ENCODE results near the gene TAAR1.
"Not testable (repeated sequence)": the region's sequence is repeated elsewhere in the genome, so short reads cannot be mapped to it uniquely, and the experiment has no call there.

TAAR1 gene

DNA sequence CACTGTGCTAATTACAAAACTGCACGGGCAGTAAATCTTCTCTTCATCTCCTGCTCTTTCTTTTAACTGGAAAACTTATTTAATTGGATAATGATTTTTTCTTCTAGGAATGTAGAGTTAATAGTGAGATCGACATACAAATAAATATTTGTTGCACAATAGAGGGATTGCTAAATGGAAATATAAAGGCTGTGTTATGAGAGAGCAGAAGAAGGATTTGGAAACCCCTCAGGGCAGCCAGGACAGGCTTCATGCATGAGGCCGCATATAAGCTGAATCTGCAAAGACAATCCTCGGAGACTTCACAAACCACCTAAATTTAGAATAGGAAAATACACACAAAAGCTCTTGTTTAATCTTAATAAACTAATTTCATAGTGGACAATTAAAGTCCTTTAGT lies 2.9 kb upstream of the TAAR1 start:
- TF ChIP-seq CTCF (IDR thresholded peaks at IDR 0.05; ENCODE audit: insufficient read depth, low read length, poor library complexity, severe bottlenecking), result no peak
- no peak overlapping the region for H3K4me3 ChIP-seq (replicated peaks; ENCODE audit: low read depth, low read length)
- no peaks in the 10 kb centered on the region for H3K27me3 ChIP-seq (replicated peaks; ENCODE audit: control insufficient read depth, insufficient read depth, low read length)
- no peaks in the 10 kb centered on the region for H3K36me3 ChIP-seq (ENCODE audit: control insufficient read depth, insufficient read depth, low read length)
- no peak for DNase-seq (ENCODE audit: extremely low read depth, insufficient read length)

DNA sequence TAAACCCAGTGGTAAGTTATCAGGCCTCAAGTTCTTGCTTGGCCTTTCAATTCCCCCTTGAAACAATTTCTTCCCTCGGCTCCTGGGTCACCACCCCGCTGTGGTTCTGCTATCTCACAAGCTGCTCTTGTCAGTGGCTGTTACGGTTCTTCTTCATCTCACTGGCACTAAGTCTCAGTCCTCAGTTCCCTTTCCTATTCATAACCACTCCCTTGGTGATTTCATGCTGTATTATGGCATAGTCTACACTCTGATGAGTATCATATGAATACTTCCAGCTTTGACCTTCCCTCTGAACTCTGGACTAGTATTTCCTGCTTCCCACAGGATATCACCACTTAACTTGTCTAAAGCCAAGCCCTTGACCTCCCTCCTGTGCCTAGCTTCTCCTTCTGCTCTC lies 7.9 kb downstream of the TAAR1 start:
- Histone ChIP-seq H3K4me3 (replicated peaks; ENCODE audit: low read depth, low read length) (no peak overlapping the region), H3K36me3 (ENCODE audit: control insufficient read depth, insufficient read depth, low read length) (no peaks in the 10 kb centered on the region), H3K27me3 (replicated peaks; ENCODE audit: control insufficient read depth, insufficient read depth, low read length) (no peaks in the 10 kb centered on the region)
- TF ChIP-seq CTCF (IDR thresholded peaks at IDR 0.05; ENCODE audit: insufficient read depth, low read length, poor library complexity, severe bottlenecking), result no peak
- no peak for DNase-seq (ENCODE audit: extremely low read depth, insufficient read length)

DNA sequence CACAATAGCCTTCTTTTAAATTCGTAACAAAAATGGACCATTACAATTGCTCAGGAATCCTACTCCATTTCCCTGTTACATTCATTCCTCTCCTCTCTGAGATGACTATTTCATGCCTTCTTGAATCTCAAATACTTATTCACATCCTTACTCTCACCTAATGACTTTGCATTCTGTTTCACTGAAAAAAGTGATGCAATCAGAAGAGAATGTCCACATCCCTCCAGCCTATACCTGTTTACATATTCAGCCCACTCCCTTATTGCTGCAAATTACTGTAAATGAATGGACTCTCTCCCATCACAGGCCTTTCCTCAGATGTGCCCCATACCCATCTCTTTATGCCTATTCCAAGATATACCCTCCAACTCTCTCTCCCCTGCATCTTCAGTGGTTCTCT lies 8.6 kb downstream of the TAAR1 start:
- Histone ChIP-seq H3K4me3 (replicated peaks; ENCODE audit: low read depth, low read length) (no peak overlapping the region), H3K27me3 (replicated peaks; ENCODE audit: control insufficient read depth, insufficient read depth, low read length) (no peaks in the 10 kb centered on the region), H3K36me3 (ENCODE audit: control insufficient read depth, insufficient read depth, low read length) (no peaks in the 10 kb centered on the region)
- DNase-seq (ENCODE audit: extremely low read depth, insufficient read length), result no peak
- TF ChIP-seq CTCF (IDR thresholded peaks at IDR 0.05; ENCODE audit: insufficient read depth, low read length, poor library complexity, severe bottlenecking), result no peak

DNA sequence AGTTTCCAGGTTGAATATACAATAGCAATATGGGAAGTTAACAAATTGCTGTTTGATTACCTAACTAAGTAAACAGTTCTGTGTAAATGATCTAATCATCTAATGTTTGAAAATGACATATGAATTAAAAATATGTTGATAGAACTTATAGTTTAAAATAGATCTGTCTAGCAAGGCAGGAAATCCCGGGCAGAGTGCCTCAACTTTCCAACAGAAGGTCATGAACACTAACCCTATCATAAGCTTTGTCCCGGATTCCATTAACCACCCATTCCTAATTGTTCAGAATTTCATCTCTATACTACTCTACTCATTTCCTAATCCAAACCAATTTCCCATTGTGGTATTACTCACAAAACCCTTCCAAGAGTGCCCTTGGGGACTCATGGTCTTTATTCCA lies 10.2 kb downstream of the TAAR1 start:
- DNase-seq (ENCODE audit: extremely low read depth, insufficient read length), result no peak

DNA sequence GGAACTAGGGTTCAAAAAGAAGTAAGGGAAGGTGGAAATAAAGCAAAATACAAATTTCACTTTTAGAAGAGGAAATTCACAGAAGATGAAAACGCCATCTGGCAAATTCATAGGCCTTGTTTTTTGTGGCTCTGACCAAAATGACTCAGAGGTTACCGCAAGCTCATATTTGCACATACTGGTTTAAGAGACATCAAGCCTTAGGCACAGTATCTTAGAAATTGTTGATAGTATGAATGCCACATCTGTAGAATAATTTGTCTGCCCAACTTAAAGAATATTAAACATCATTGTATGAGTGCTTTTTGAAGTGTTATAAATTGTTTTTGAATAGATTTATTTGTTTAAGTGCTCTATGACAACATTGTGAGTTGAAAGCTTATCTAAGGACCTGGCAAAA lies 10.6 kb downstream of the TAAR1 start:
- H3K27me3 ChIP-seq (replicated peaks; ENCODE audit: control insufficient read depth, insufficient read depth, low read length), result no peaks in the 10 kb centered on the region
- no peak for TF ChIP-seq CTCF (IDR thresholded peaks at IDR 0.05; ENCODE audit: insufficient read depth, low read length, poor library complexity, severe bottlenecking)
- DNase-seq (ENCODE audit: extremely low read depth, insufficient read length), result peak; percentile 4
- no peak overlapping the region for H3K4me3 ChIP-seq (replicated peaks; ENCODE audit: low read depth, low read length)
- H3K36me3 ChIP-seq (ENCODE audit: control insufficient read depth, insufficient read depth, low read length), result no peaks in the 10 kb centered on the region

More for the DNA sequence above, 10.2 kb downstream of the TAAR1 start:
- H3K27me3 ChIP-seq (replicated peaks; ENCODE audit: control insufficient read depth, insufficient read depth, low read length), result no peaks in the 10 kb centered on the region
- no peak for TF ChIP-seq CTCF (IDR thresholded peaks at IDR 0.05; ENCODE audit: insufficient read depth, low read length, poor library complexity, severe bottlenecking)
- no peaks in the 10 kb centered on the region for H3K36me3 ChIP-seq (ENCODE audit: control insufficient read depth, insufficient read depth, low read length)
- no peak overlapping the region for H3K4me3 ChIP-seq (replicated peaks; ENCODE audit: low read depth, low read length)

GRCh38 chr6:132643547-132643946 lies 15.4 kb downstream of the TAAR1 start:
- no peak for DNase-seq (ENCODE audit: extremely low read depth, insufficient read length)
- no peaks in the 10 kb centered on the region for H3K36me3 ChIP-seq (ENCODE audit: control insufficient read depth, insufficient read depth, low read length)
- TF ChIP-seq CTCF (IDR thresholded peaks at IDR 0.05; ENCODE audit: insufficient read depth, low read length, poor library complexity, severe bottlenecking), result no peak
- H3K4me3 ChIP-seq (replicated peaks; ENCODE audit: low read depth, low read length), result no peak overlapping the region
- no peaks in the 10 kb centered on the region for H3K27me3 ChIP-seq (replicated peaks; ENCODE audit: control insufficient read depth, insufficient read depth, low read length)

DNA sequence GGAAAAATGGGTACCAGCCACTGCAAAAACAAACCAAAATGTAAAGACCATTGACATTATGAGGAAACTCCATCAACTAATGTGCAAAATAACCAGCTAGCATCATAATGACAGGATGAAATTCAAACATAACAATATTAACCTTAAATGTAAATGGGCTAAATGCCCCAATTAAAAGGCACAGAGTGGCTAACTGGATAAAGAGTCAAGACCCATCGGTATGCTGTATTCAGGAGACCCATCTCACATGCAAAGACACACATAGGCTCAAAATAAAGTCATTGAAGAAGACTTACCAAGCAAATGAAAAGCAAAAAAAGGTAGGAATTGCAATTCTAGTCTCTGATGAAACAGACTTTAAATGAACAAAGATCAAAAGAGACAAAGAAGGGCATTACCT lies 21.8 kb downstream of the TAAR1 start:
- not testable (repeated sequence) for DNase-seq (ENCODE audit: extremely low read depth, insufficient read length); H3K4me3 ChIP-seq (replicated peaks; ENCODE audit: low read depth, low read length); H3K27me3 ChIP-seq (replicated peaks; ENCODE audit: control insufficient read depth, insufficient read depth, low read length); H3K36me3 ChIP-seq (ENCODE audit: control insufficient read depth, insufficient read depth, low read length)

DNA sequence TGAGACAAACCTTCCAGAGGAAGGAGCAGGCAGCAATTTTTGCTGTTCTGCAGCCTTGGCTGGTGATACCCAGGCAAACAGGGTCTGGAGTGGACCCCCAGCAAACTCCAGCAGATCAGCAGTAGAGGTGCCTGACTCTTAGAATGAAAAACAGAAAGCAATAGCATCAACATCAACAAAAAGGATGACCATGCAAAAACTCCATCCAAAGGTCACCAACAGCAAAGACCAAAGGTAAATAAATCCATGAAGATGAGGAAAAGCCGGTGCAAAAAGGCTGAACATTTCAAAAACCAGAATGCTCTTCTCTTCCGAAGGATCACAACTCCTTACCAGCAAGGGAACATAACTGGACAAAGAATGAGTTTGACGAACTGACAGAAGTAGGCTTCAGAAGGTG lies 23.1 kb downstream of the TAAR1 start:
- not testable (repeated sequence) for DNase-seq (ENCODE audit: extremely low read depth, insufficient read length)

DNA sequence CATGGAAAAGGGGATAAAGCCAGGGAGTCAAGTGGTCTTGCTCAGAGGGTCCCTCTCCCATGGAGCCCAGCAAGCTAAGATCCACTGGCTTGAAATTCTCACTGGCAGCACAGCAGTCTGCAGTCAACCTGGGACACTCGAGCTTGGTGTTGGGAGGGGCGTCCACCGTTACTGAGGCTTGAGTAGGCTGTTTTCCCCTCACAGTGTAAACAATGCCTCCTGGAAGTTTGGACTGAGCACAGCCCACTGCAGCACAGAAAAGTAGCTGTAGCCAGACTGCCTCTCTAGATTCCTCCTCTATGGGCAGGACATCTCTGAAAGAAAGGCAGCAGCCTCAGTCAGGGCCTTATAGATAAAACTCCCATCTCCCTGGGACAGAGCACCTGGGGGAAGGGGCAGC lies 23.7 kb downstream of the TAAR1 start:
- not testable (repeated sequence) for H3K4me3 ChIP-seq (replicated peaks; ENCODE audit: low read depth, low read length); DNase-seq (ENCODE audit: extremely low read depth, insufficient read length); H3K27me3 ChIP-seq (replicated peaks; ENCODE audit: control insufficient read depth, insufficient read depth, low read length); H3K36me3 ChIP-seq (ENCODE audit: control insufficient read depth, insufficient read depth, low read length)

More for the DNA sequence above, 23.1 kb downstream of the TAAR1 start:
- not testable (repeated sequence) for H3K36me3 ChIP-seq (ENCODE audit: control insufficient read depth, insufficient read depth, low read length); H3K4me3 ChIP-seq (replicated peaks; ENCODE audit: low read depth, low read length); H3K27me3 ChIP-seq (replicated peaks; ENCODE audit: control insufficient read depth, insufficient read depth, low read length)
